HG03139 (cell line): ENCODE data around the gene PCDH8.
"Not testable (repeated sequence)": the region's sequence is repeated elsewhere in the genome, so short reads cannot be mapped to it uniquely, and the experiment has no call there.

Source experiments
- ATAC-seq: cut with Tn5 transposase; IDR thresholded peaks from one replicate; pipeline ENCODE4 v1.9.1; 2021; ENCODE audit not compliant: unreplicated experiment

Gene PCDH8

DNA sequence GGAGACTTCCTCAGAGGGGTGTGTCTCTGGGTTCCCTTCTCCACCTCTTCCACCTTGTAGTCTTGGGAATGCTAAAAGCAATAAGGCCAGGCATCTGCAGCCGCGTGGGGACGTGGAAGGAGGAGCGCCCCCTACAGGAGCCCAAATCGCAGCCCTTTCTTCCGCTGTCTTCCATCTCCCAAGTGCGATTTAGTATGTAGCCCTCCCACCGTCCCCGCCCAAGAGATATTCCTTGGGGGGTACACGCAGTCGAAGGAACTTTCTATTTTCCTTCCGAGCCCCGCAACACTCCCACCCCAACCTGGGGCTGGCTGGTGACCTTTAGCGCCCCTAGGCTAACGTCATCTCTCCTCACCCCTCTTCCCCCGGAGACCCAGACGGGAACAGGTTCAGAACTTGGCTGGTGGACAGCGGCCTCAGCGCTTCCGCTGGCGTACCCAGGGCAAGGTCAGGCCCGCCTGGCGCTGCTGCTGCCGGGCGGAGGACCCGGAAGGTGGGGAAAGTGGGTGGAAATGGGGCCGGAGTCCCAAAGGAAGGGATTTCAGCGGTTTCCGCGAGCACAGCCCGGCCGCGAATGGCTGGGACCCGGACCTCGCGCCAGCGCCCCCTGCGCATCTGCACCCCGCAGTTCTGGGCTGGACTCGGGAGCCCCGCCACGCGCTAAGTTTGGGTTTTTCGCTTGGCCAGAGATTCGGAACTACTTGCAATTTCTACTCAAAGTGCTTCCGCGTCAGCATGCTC, 2.1 kb upstream of the PCDH8 start:
- ATAC-seq: peak; percentile 46

DNA sequence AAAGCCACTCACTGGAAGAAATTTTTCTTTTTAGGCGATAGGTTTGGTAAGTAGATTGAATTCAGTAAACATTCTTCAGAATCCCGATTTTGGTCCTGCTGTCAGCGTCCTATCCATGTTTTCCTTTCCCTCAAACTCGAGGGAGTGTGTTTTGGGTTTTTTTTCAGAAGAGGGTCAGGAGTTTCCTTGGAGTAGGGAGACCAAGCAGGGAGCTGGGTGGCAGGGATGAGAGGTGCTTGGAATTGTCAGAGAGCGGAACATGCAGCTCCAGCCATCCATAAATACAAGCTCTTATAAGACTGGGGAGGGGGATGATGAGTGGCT, 1.6 kb upstream of the PCDH8 start:
- ATAC-seq: no peak

DNA sequence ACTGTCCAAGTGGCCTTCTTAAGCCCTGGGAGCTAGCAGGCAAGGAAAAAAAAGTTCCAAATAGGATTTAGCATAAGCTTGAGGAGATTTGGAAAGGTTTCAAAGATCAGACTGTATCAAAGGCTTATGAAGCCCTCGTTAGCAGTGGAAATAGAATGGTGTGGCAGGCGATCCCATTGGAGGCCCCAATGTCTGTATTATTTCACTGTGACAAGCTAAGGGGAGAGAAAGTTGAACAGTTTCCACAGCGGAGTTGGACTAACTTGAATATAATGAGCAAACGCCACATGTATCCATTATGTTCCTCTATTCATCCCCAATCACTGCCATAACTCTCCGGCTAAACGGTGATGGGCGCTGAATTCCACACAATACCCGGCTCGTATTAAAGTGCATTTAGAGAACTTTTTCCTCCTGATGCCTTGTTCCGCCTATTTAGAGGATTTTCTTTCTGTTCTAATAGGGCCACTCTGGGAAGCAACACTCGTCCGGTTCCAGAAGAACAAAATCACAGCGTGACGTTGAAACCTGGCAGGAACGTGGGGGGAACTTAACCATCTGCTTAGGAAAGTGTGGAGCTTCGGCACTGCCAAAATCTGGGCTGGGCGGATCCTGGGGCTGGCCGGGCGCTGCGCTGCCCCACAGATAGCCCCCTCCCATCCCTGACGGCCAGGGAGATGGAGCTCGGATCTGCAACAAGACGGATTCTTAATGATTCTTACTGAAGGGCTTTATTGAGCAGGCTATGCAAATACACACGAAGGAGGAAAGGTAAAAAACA, 1.0 kb upstream of the PCDH8 start:
- ATAC-seq: no peak

DNA sequence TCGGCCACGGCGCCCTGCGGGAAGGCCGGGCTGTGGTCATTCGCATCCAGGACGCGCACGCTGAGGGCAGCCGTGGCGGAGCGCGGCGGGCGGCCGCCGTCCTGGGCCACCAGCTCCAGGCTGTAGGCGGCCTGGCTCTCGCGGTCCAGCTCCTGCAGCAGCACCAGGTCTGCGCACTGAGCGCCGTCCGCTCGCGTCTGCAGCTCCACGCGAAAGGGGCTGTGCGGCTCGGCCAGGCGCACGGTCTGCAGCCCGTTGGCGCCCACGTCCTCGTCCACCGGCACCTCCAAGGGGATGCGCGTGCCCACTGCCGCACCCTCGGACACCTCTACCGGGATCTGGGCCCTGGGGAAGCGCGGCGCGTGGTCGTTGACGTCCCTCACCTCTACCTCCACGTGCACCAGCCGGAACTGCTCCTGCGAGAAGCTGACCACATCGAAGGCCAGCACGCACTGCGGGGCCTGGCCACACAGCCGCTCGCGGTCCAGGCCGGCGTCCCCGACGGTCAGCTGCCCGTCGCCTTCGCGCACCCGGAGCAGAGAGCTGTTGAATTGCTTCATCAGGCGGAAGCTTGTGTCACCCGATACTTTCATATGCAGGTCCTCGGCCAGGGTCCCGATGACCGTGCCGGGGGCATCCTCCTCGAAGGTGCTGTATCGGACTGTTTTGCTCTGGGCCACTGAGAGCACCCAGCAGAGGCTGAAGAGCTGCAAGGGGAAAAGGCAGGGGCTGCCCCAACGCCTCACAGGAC, 583 bp downstream of the PCDH8 start:
- ATAC-seq: no peak

DNA sequence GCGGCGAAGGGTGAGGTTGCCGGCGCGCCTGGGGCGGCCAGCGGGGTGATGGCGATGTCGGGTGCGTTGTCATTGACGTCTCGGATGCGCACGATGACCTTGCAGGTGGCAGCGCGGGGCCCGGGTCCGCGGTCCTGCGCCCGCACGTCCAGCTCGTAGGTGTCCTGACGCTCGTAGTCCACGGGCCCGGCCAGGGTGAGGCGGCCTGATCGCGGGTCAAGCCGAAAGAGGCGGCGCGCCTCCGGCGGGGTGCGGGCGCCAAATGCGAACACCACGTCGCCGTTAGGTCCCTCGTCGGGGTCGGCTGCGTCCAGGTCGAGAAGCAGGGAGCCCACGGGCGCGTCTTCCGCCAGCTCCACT, 1.1 kb downstream of the PCDH8 start:
- no peak for ATAC-seq

DNA sequence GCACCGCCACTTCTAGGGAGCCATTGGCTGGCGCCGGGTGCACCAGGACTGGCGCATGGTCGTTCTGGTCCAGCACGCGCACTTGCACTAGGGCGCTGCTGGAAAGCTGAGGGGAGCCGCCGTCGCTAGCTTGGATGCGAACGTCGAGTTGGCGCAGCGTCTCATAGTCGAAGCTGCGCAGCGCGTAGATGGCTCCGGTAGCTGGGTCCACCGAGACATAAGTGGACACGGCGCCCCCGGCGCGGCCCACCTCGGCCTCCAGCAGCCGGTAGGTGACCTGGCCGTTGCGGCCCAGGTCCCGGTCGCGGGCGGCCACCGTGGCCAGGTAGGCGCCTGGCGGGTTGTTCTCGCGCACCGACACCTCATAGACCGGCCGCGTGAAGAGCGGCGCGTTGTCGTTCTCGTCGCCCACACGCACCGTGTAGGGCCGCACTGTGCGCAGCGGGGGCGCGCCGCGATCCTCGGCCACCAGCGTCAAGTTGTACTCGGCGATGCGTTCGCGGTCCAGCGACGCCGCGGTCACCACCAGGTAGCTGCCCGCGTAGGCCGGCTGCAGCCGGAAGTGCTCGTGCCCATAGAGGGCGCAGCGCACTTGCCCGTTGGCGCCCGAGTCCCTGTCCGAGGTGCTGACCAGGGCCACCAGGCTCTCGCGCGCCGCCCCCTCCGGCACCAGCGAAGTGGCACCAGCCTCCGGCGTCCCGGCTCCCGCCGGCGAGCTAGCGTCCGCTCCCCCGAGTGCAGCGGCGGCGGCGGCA, 1.7 kb downstream of the PCDH8 start:
- no peak for ATAC-seq

DNA sequence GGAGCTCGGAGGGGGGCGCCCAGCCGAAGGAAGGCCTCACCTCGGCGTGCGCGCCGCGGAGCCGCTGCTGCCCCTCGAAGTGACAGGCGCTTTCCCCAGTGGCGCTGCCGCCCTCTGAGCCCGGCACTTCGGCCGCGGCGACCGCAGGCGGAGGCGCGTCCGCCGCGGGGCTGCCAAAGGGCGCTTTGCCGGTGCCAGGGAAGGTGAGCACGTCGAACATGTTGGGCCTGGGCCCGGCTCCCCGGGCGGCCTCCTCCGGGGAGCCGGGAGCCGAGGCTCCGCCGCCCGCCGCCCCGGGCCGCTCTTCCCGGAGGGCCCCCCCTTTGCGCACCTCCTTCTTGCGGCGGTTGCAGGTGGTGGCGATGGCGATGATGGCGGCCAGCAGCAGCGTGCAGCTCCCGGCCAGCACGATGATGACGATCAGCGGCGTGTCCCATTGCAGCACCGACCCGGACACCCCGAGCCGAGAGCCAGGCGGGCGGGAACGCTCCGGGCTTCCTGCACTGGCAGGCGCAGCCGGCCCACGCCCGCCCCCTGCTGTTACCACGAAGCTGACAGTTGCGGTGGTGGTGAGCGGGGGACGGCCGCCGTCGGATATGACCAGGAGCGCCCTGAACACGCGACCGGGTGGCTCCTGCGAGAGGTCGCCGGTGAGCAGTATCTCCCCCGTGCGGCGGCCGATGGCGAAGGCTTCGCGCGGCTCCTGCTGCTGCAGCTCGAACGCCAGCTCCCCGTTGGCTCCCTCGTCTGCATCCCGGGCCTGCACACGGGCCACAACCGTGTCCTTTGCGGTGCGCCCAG, 2.5 kb downstream of the PCDH8 start:
- no peak for ATAC-seq

DNA sequence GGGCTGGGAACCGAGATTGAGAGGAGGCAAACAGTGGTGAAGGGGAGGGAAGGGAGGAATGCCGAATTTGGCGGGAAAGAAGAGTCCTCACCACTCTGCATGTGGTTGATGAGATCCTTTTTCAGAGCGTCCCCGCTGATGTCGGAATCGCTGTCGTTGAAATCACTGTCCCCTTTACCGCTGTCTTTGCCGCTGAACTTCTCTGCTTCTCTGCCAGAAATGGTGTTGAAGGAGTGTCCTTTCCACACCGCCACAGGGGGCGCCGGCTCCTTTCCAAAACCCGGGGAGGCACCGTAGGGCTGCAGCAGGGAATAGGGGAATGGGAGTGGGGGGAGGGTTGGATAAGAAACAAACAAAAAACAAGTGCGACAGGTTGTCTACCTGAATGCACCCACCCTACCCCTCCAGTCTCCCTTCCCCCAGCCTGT, 3.1 kb downstream of the PCDH8 start:
- ATAC-seq: no peak

DNA sequence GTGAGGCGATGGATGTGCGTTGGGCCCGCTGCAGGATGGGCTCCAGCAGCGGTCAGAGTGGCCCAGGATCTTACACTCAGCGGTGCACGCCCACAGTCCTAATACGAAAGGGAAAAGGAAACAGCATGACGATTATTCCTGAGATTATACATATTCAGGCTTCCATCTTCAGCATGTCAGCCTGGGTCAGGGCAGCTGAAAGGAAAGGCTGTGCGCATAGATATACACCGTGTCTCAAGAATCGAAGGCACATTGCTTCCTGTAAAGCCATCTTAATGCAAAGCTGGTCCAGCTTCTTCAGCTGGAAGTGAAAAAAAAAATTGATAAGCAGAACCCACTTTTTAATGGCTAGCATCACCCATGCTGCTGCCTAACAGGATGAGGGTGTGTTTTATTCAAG, 3.6 kb downstream of the PCDH8 start:
- no peak for ATAC-seq

DNA sequence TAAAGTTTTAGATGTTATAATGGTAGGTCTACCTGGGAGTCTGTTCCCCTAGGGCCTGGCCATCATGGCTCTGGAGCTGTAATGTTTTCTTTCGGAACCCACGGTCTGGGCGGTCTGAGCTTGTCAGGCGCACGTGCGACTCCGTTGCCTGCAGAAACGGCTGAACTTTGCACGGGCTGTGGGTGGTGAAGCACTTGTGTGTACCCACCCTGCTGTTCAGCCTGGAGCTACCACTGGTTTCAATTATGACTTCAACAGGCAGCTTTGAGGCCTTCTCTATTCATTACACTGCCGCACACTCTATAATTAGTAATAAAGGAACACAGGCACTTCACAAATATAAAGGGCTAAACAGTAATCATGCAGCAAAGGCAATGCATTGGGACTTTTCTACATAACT, 6.0 kb downstream of the PCDH8 start:
- no peak for ATAC-seq

DNA sequence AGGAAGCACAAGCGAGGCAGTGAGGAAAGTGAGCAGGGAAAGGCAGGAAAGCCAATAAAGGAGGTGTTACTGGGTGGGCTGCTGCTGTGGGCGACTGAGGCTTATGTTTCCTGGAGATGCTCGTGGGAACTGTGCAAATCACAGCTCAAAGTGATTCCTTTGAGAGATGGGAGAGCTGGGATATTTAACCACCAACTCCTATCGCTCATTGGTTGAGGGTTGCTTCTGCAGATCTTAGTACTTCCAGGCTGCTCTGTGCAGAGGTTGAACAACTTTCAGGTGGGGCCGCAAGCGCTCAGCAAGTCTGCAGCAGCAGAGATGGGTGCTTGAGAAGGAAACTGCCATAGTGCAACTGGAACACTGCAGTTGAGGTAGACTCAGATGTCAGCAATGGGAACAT, 8.4 kb downstream of the PCDH8 start:
- no peak for ATAC-seq

DNA sequence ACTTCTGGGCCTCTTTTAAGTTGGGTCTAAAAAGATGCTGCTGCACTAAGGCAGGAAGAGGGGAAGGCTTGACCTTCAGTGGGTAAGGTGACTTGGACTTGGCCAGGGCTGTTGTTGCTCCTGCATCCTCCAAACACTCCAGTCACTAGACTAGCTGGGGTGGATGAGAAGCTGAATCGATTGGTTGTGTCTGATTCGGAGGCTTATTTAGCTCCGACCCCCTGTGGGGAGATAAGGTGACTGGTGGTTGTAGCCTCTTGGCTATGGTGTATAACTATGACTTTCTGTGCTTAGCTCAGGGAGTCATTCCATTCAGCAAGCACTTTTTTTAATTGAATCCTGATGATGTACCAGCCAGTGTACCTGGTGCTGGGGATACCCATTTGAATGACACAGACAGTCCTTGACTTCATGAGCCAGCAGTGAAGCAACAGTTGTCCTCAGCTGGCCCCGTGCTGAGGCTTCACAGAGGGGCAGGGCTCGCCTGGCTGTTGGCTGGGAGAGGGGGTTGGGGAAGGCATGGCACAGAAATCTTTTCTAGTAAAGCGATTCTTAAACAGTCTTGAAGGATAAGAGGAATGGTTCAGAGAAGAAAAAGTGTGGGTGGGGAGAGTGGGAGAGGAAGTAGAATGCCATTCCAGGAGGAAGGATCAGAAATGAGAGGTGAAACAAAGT, 9.9 kb downstream of the PCDH8 start:
- ATAC-seq: no peak

DNA sequence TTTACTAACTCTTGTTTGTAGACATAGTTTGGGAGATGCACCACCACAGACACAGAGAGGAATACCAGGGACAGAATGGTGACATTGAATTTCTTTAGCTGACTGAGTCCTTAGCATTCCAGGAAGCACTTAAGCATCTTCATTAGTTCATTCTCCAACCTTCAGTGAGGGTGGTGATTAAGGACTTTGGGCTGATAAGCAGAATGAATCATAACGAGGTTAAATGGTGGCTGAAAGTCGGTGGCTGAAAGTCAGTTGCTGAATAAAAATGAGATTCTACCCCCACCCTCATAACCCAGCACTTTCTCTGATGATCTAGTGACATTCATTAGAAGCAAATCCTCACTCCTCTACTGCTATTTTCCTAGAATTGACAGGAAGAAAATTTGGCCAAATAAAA, 10.6 kb downstream of the PCDH8 start:
- no peak for ATAC-seq

DNA sequence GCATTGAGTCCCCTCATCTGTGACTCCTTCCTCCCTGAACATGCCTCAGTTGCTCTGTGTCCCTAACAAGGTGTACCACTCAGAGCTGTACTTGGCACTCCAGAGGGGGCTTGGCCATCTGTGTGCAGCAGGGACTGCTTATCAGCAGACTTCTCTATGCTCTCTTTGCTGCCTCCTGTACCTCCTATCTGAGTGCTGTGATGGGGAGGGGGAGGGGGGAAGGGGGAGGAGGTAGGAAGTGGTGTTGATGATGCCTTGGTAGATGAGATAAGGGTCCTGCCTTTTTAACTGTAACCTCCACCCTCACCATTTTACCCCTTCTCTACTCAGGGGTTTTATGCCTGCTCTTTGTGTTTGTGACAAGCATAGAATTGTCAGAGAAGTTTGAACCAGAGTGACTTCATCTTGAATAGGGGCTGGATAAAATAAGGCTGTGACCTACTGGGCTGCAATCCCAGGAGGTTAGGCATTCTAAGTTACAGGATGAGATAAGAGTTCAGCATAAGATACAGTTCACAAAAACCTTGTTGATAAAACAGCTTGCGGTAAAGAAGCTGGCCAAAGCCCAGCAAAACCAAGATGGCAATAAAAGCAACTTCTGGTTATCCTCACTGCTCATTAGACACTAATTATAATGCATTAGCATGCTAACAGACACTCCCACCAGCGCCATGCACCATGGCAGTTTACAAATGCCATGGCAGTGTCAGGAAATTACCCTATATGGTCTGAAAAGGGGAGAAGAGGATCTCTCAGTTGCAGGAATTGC, 13.2 kb downstream of the PCDH8 start:
- ATAC-seq: no peak

DNA sequence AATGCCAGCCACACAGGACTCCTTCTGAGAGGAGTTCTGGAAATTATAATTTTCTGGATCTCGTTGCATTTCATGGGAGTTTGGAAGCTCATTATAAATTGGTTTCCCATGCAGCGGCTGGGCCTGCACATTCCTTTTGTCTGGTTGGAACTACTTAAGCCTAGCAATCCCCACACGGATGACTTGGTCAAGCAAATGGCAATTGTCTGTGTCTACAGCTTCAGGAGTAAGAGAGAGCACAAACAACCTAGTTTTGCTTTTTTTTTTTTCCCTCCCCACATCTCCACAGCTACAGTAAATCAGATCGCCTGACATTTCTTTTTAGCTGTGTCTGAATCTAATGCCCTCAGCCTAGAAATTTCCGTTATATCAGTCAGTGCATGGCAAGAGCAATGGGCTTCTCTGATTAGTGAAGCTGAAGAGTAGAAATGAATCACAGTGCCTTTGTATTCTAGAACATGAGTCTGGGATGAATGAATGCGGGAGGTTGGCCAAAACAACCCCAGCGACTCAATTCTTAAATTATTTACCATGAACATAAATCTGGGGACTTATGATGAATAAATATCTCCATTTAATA, 15.1 kb downstream of the PCDH8 start:
- ATAC-seq: no peak

DNA sequence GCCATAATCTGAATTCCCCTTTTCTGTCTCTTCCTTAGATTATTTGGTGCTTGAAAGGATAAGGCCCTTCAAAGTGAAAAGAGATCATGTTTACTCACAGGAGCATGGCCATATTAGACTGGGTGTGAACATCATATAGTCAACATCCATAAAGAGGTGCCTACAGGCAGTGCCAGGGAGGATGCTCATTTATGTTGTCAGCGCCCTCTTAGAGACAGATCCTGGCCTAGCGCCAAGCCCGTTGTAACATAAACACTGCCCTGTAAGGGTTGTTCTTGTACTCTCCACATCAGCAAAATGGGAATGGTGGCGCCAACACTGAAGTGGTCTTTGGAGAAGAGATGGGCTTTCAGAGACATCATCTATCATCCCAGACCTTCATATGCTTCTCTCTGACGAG, 16.1 kb downstream of the PCDH8 start:
- ATAC-seq: no peak

DNA sequence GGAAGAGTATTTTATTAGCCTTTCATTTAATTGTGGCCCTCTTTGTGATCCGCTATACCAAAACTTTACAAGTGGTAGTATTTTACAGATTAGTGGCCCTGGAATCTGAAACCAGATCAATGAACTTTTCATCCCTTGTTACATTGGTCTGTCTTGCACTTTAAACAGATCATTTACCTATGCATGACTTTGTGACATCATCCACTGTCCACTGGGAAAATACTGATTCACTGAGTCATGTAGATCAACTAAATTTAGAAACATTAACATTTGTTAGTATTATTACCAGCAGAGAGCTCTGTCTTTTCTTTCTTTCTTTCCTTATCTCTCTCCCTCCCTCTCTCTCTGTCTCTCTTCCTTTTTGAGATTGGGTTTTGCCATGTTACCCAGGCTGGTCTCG, 17.5 kb downstream of the PCDH8 start:
- no peak for ATAC-seq

DNA sequence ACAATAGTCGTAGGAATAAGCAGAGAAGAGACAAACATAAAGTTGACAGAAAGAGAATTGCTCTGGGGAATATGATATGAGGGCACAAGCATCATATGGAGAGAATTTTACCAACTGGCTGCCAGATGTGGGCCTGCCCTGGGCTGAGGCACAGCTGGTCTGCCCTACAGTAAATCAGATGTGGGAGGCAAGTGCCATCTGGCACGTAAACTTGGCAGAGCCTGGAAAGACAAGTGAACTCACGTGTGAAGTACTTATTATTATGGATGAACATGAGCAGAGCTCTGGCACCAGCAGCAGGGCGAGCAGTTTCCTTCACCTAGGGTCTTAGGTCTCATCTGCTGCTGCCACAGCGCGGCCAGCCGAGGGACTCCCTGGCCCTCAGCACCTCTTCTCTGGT, 20.6 kb downstream of the PCDH8 start:
- ATAC-seq: no peak

DNA sequence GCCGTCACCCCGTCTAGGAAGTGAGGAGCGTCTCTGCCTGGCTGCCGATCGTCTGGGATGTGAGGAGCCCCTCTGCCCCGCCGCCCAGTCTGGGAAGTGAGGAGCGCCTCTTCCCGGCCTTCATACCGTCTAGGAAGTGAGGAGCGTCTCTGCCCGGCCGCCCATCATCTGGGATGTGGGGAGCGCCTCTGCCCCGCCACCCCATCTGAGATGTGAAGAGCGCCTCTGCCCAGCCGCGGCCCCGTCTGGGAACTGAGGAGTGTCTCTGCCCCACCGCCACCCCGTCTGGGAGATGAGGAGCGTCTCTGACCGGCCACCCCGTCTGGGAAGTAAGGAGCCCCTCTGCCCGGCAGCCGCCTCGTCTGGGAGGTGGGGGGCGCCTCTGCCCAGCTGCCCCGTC, 30.6 kb downstream of the PCDH8 start:
- not testable (repeated sequence) for ATAC-seq
